ENCODE measurements around the gene TLE5.
A peak's percentile ranks its signal among the peaks of the same experiment; 100 is the strongest.

Gene TLE5

DNA sequence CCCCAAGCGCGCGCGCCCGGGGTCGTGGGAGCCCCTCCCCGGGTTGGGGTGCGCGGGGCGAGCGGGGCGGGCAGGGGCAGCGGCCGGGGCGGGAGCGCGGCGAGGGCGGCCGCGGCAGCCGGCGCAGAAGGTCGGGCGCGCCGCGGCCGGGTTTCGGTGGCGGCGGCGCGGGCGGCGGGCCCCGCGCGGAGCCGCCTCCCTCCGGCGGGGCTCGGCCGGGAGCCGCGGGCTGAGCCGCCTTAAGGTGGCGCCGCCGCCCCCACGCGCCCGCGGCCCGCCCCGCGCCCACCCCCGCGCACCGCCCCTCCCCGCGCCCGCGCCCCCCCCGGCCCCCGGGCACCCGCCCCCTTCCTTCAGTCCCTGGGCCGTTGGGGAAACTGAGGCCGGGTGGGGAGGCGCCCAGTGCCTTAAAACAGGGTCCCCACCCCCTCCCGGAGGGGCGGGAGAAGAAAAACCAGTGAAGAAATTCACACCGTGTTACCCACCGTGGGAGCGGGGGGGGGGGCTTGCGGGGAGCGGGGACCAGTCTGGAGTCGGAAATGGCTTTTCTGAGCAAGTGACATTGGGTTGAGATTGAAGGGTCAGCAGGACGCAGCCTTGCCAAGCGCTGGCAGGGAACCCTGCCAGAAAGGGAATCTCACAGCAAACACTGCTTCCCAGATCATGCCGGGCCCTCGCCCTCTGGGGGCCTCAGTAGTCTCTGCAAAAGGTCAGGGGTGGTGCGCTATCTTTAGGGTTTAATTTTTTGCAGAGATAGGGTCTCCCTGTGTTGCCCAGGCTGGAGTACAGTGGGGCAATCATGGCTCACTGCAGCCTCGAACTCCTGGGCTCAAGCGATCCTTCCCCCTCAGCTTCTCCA, 33.0 kb downstream of the TLE5 start, which contains the start of gene TLE2:
TLE2 (minus strand) TSS at position 216 of the 859 bp plus-strand sequence. CDS start 376 bp downstream, outside the sequence.
- H3K36me3 ChIP-seq = no peaks in the 10 kb centered on the region
- peaks cover 86% of the 10 kb centered on the region for H3K27me3 ChIP-seq
- H4K20me1 ChIP-seq = no peaks in the 10 kb centered on the region
- H3K4me3 ChIP-seq = peak within 1 kb of the TSS; percentile 65
- H3K4me1 ChIP-seq = peaks cover 27% of the 10 kb centered on the region
- H3K4me2 ChIP-seq = peak within 1 kb of the TSS; percentile 85
- no peak within 1 kb of the TSS for H3K27ac ChIP-seq
- no peak for TF ChIP-seq Cebpa-rat (IDR thresholded peaks at IDR 0.05)
- no peaks in the 10 kb centered on the region for H3K9me3 ChIP-seq
- H3K9ac ChIP-seq = 0 out of 2 replicates have a peak within 1 kb of the TSS, but pooled peaks have one; percentile 34

- H3K27ac ChIP-seq = no peak overlapping the region
- peak overlapping the region; percentile 65 for H3K4me3 ChIP-seq
- no peaks in the 10 kb centered on the region for H4K20me1 ChIP-seq
- peak overlapping the region; percentile 85 for H3K4me2 ChIP-seq
- no peaks in the 10 kb centered on the region for H3K36me3 ChIP-seq
- H3K27me3 ChIP-seq = peaks cover 94% of the 10 kb centered on the region
- no peaks in the 10 kb centered on the region for H3K9me3 ChIP-seq
- 0 out of 2 replicates have a peak overlapping the region, but pooled peaks have one; percentile 34 for H3K9ac ChIP-seq
- no peak for TF ChIP-seq Cebpa-rat (IDR thresholded peaks at IDR 0.05)
- peaks cover 25% of the 10 kb centered on the region for H3K4me1 ChIP-seq
Measured at GRCh38 chr19:3028305-3029064, 33.8 kb downstream of the TLE5 start.

DNA sequence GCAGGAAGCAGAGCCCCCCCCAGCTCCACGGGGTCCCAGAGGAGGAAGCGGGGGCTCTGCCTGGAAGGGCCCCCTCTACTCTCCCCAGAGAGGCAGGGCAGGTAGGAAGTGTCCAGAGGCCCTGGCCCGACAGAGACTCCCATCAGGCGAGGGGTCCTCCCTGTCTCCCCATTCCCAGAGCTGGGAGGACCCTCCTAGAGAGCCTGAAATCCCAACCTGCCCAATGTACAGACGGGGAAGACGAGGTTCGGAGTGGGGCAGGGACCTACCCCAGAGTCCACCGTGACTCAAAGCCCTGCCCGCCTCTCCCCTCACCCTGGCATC, 34.4 kb downstream of the TLE5 start:
- Histone ChIP-seq H3K9me3 (no peaks in the 10 kb centered on the region), H3K4me2 (peak overlapping the region; percentile 85), H3K9ac (no peak overlapping the region), H3K27me3 (peaks cover 96% of the 10 kb centered on the region), H3K27ac (no peak overlapping the region), H3K36me3 (no peaks in the 10 kb centered on the region), H3K4me3 (peak overlapping the region; percentile 65; the same call in 1 of the 2 replicates), H3K4me1 (peaks cover 25% of the 10 kb centered on the region), H4K20me1 (no peaks in the 10 kb centered on the region)
- TF ChIP-seq Cebpa-rat (IDR thresholded peaks at IDR 0.05) = no peak

- Histone ChIP-seq H4K20me1 (no peaks in the 10 kb centered on the region), H3K4me2 (no peak overlapping the region), H3K4me1 (peaks cover 25% of the 10 kb centered on the region), H3K27me3 (peaks cover 89% of the 10 kb centered on the region), H3K36me3 (no peaks in the 10 kb centered on the region), H3K9ac (no peak overlapping the region), H3K9me3 (no peaks in the 10 kb centered on the region), H3K4me3 (no peak overlapping the region), H3K27ac (no peak overlapping the region)
- TF ChIP-seq Cebpa-rat (IDR thresholded peaks at IDR 0.05) = no peak
Measured at GRCh38 chr19:3027292-3027691, 35.0 kb downstream of the TLE5 start.

GRCh38 chr19:3026768-3027167, 35.5 kb downstream of the TLE5 start:
- H3K4me3 ChIP-seq = no peak overlapping the region
- no peaks in the 10 kb centered on the region for H3K9me3 ChIP-seq
- H3K27ac ChIP-seq = no peak overlapping the region
- H3K4me1 ChIP-seq = peaks cover 25% of the 10 kb centered on the region
- no peak overlapping the region for H3K9ac ChIP-seq
- no peaks in the 10 kb centered on the region for H3K36me3 ChIP-seq
- no peaks in the 10 kb centered on the region for H4K20me1 ChIP-seq
- peaks cover 84% of the 10 kb centered on the region for H3K27me3 ChIP-seq
- H3K4me2 ChIP-seq = no peak overlapping the region
- TF ChIP-seq Cebpa-rat (IDR thresholded peaks at IDR 0.05) = no peak

DNA sequence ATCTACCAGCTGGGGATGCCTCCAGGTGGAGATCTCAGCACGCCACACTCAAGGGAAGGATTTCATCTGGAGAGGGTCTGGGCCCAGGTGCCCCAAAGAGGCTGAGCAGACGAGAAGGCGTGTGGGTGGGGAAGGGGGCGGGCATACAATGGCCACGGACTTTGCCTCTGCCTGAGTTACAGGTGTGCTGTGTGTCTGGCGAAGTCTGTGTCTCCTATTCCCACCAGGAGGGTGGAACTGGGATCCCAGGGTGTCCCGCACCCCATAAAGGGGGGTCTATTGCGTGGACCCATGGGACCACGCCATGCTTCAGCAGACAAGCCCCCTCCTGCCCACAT, 36.8 kb downstream of the TLE5 start:
- peaks cover 25% of the 10 kb centered on the region for H3K4me1 ChIP-seq
- peak overlapping the region; percentile 82 for H3K4me2 ChIP-seq
- TF ChIP-seq Cebpa-rat (IDR thresholded peaks at IDR 0.05) = no peak
- peaks cover 72% of the 10 kb centered on the region for H3K27me3 ChIP-seq
- 0 out of 2 replicates have a peak overlapping the region, but pooled peaks have one; percentile 18 for H3K4me3 ChIP-seq
- H3K27ac ChIP-seq = no peak overlapping the region
- no peaks in the 10 kb centered on the region for H4K20me1 ChIP-seq
- H3K36me3 ChIP-seq = no peaks in the 10 kb centered on the region
- no peak overlapping the region for H3K9ac ChIP-seq
- H3K9me3 ChIP-seq = no peaks in the 10 kb centered on the region

DNA sequence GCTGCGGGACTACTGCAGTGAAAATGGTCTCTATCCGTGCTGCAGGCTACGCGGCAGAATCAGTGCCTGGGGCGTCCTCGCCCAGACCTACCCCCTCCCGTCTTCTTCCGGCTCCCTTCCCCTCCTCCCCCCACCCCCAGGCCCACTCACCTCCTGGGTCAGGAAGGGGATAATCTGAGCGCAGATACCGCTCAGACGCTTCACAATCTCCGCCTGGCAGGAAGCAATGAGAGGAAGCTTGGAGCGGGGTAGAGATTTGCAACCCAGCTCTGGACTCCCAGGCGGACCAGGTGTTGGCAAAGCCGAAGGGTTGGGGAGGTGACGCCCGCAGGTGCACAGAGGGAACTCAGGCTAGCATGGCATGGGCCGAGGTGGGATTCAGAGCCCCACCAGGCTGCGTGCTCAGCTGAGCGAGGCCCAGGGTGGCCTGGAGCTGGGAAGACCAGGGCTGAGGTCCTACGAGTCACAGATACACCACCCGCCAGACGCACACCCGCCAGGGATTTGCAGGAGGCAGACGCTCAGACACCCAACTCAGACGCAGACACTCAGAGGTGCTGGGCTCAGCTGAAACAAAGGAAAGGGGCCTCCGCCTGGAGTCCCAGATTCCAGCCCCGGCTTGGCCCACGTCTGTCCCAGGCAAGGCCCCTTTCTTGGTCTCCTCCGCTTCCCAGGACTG, 37.3 kb downstream of the TLE5 start:
- peak overlapping the region; percentile 82 for H3K4me2 ChIP-seq
- H3K4me3 ChIP-seq = 0 out of 2 replicates have a peak overlapping the region, but pooled peaks have one; percentile 18
- H3K27ac ChIP-seq = no peak overlapping the region

GRCh38 chr19:3024509-3024869, 37.8 kb downstream of the TLE5 start:
- peaks cover 25% of the 10 kb centered on the region for H3K4me1 ChIP-seq
- no peak for TF ChIP-seq Cebpa-rat (IDR thresholded peaks at IDR 0.05)
- no peak overlapping the region for H3K9ac ChIP-seq
- H3K4me2 ChIP-seq = peak overlapping the region; percentile 82
- H3K27me3 ChIP-seq = peaks cover 61% of the 10 kb centered on the region
- no peaks in the 10 kb centered on the region for H4K20me1 ChIP-seq
- H3K27ac ChIP-seq = no peak overlapping the region
- no peak overlapping the region for H3K4me3 ChIP-seq
- no peaks in the 10 kb centered on the region for H3K36me3 ChIP-seq
- H3K9me3 ChIP-seq = no peaks in the 10 kb centered on the region

More for the DNA sequence above, 37.3 kb downstream of the TLE5 start:
- Histone ChIP-seq H3K9ac (no peak overlapping the region), H3K27me3 (peaks cover 67% of the 10 kb centered on the region), H3K36me3 (no peaks in the 10 kb centered on the region), H3K4me1 (peaks cover 25% of the 10 kb centered on the region), H3K9me3 (no peaks in the 10 kb centered on the region), H4K20me1 (no peaks in the 10 kb centered on the region)
- no peak for TF ChIP-seq Cebpa-rat (IDR thresholded peaks at IDR 0.05)

GRCh38 chr19:3020321-3020960, 41.9 kb downstream of the TLE5 start:
- no peak for TF ChIP-seq Cebpa-rat (IDR thresholded peaks at IDR 0.05)
- Histone ChIP-seq H3K4me2 (no peak overlapping the region), H3K9me3 (no peaks in the 10 kb centered on the region), H3K9ac (no peak overlapping the region), H3K27ac (no peak overlapping the region), H3K4me3 (no peak overlapping the region), H3K4me1 (peaks cover 11% of the 10 kb centered on the region), H3K27me3 (peaks cover 22% of the 10 kb centered on the region), H3K36me3 (no peaks in the 10 kb centered on the region), H4K20me1 (no peaks in the 10 kb centered on the region)
